Lower leg skin (tissue), 3 donors: Measurements from ENCODE around the gene SEMA5B.

Experiments
- POLR2A ChIP-seq, 2 donors: fragments of 450-650 bp; IDR thresholded peaks; one replicate each; pipeline ENCODE4 v1.6.1; 2016 to 2017; ENCODE audit warnings: antibody characterized with exemption in 2 of 2, mild to moderate bottlenecking in 1 of 2, moderate library complexity in 1 of 2
- TF ChIP-seq, protein P1 (sequence below), 3 donors: fragments of 450-650 bp; IDR thresholded peaks; one replicate each; pipeline ENCODE4 v1.5.1; 2016; ENCODE audit warnings: antibody characterized with exemption in 3 of 3, mild to moderate bottlenecking in 3 of 3, moderate library complexity in 2 of 3

DNA sequence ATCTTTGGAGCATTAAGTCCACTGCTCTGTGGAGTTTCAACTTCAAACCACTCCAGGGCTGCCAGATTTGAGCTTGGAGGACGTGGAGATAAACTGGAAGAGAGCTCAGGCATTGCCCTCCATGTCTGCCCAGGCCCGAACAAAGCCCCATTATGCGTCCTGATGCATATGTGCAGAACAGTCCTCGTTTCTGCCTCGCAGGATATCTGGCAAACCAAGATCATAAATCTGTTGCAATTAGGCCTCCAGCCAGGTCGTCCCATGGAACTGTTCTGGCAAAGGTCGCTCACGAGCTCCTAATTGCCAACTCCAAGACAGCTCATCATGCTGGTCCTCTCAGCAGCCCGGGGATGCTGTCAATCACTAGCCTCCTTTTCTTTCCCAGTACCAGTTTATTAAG is 91.2 kb downstream of the SEMA5B start:
- no peak for TF ChIP-seq POLR2A (IDR thresholded peaks at IDR 0.05)
- TF ChIP-seq, protein P1, sequence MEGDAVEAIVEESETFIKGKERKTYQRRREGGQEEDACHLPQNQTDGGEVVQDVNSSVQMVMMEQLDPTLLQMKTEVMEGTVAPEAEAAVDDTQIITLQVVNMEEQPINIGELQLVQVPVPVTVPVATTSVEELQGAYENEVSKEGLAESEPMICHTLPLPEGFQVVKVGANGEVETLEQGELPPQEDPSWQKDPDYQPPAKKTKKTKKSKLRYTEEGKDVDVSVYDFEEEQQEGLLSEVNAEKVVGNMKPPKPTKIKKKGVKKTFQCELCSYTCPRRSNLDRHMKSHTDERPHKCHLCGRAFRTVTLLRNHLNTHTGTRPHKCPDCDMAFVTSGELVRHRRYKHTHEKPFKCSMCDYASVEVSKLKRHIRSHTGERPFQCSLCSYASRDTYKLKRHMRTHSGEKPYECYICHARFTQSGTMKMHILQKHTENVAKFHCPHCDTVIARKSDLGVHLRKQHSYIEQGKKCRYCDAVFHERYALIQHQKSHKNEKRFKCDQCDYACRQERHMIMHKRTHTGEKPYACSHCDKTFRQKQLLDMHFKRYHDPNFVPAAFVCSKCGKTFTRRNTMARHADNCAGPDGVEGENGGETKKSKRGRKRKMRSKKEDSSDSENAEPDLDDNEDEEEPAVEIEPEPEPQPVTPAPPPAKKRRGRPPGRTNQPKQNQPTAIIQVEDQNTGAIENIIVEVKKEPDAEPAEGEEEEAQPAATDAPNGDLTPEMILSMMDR (IDR thresholded peaks at IDR 0.05): no peak
